IMR-90 (cell line): ENCODE measurements around the gene TEX11.

Experiments used
- BHLHE40 ChIP-seq: fragments of 150-350 bp; IDR thresholded peaks from 2 replicates; pipeline ENCODE4 v1.6.1; 2016; ENCODE audit warnings: mild to moderate bottlenecking, low read depth, low read length
- CEBPB ChIP-seq: IDR thresholded peaks from 2 replicates; pipeline ENCODE4 v1.6.1; 2012; ENCODE audit warnings: low read depth, low read length, improper control_type of control experiment
- CHD1 ChIP-seq: IDR thresholded peaks from 2 replicates; pipeline ENCODE4 v1.6.1; 2012; ENCODE audit warnings: low read depth, low read length, improper control_type of control experiment
- CTCF ChIP-seq: conservative IDR thresholded peaks from 2 replicates; pipeline ENCODE4 v1.5.1; 2012; ENCODE audit warnings: mild to moderate bottlenecking, low read depth, low read length, improper control_type of control experiment
- NFE2L2 ChIP-seq: fragments of 150-350 bp; IDR thresholded peaks from 2 replicates; pipeline ENCODE4 v1.6.1; 2016; ENCODE audit warnings: low read depth, mild to moderate bottlenecking, low read length
- RAD21 ChIP-seq: IDR thresholded peaks from 2 replicates; pipeline ENCODE4 v1.6.1; 2012; ENCODE audit warnings: low read length, improper control_type of control experiment
- USF2 ChIP-seq: fragments of 150-350 bp; IDR thresholded peaks from 2 replicates; pipeline ENCODE4 v1.6.1; 2017; ENCODE audit warnings: mild to moderate bottlenecking, antibody characterized with exemption, low read length, low read depth

DNA sequence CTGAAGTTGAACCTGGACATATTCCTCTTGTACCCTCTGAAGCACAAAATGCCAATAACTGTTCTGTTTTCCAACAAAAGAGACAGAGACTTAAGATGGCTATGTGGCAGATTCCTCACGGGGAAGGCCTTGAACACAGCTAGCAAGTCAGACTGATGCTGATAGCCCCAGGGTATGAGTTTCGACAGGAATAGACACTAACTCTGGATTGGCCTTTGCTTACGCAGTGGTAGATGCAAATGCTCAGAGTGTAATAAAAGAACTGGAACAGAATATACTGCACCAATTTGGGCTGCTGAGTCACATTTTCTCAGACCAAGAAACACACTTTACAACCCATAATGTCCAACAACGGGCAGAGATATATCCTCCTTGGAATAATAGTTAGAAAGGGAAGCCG, 290.0 kb downstream of the TEX11 start:
- TF ChIP-seq RAD21 (no peak), NFE2L2 (no peak), CEBPB (no peak), USF2 (no peak), CTCF (no peak), CHD1 (no peak), BHLHE40 (no peak)
